ENCODE results near the gene CCDC177. TPM values are rescaled to one million over a fixed set of nuclear protein-coding genes. Genes with fewer than 3 reads are reported as not detected.

The CCDC177 gene
- total RNA-seq, 2 experiments from 2014 or later, result not detected

GRCh38 chr14:69587389-69587788, 12.7 kb upstream of the CCDC177 start:
- ChIA-PET CTCF (ENCODE audit: unreplicated experiment) (no interaction called here), POLR2A (no interaction called here)
- no peak overlapping the region for H3K27ac ChIP-seq (ENCODE audit: low read depth, low read length, poor library complexity, severe bottlenecking)
- TF ChIP-seq EZH2phosphoT487 (IDR thresholded peaks at IDR 0.05; ENCODE audit: borderline replicate concordance, low read depth, low read length) (no peak), CTCF (conservative IDR thresholded peaks at IDR 0.05; ENCODE audit: low read length) (no peak)
- no peaks in the 10 kb centered on the region for H4K20me1 ChIP-seq (ENCODE audit: insufficient read depth, low read length)
- H3K36me3 ChIP-seq (ENCODE audit: insufficient read depth, low read length), result no peaks in the 10 kb centered on the region
- intact Hi-C loops (cut with micrococcal nuclease; ENCODE audit: unreplicated experiment), result loop anchor here (10.0 kb wide), 2 partner anchors 227 to 427 kb away; no protein-coding TSS in a partner anchor
- no peak overlapping the region for H2AFZ ChIP-seq (ENCODE audit: low read length)
- BruUV-seq (replicated peaks), result no TSS peak
- H3K4me2 ChIP-seq (ENCODE audit: low read length), result no peak overlapping the region
- H3K9me3 ChIP-seq (ENCODE audit: low read length), result no peaks in the 10 kb centered on the region
- no peak for DNase-seq (ENCODE audit: low spot score)
- H3K4me1 ChIP-seq (ENCODE audit: insufficient read depth, low read length, poor library complexity, severe bottlenecking), result no peaks in the 10 kb centered on the region
- H3K79me2 ChIP-seq (ENCODE audit: insufficient read depth, low read depth, low read length), result no peaks in the 10 kb centered on the region
- no peaks in the 10 kb centered on the region for H3K9me2 ChIP-seq (ENCODE audit: insufficient read depth, low read length)
- H3K4me3 ChIP-seq (ENCODE audit: low read depth, low read length, poor library complexity, severe bottlenecking), result no peak overlapping the region

DNA sequence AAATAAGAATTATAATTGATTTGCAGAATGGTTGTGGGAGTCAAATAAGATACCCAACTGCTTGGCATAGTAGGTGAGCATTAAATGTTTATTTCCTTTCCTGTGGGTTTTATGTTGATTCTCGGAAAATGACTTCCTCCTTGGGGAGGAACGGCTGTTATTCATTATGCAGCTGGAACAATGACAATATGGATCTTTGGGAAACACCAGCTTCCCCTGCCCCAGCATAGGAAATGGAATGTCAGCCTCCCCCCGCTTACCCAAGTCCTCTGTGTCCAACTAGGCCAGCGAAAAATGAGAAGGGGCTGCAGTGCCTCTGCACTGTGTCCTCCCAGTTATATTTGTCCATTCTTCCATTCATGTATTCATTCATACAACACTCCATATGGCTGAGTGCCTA, 11.7 kb upstream of the CCDC177 start:
- Histone ChIP-seq H3K4me2 (ENCODE audit: low read length) (no peak overlapping the region), H3K27ac (ENCODE audit: low read depth, low read length, poor library complexity, severe bottlenecking) (no peak overlapping the region), H3K9me3 (ENCODE audit: low read length) (no peaks in the 10 kb centered on the region), H4K20me1 (ENCODE audit: insufficient read depth, low read length) (no peaks in the 10 kb centered on the region), H3K36me3 (ENCODE audit: insufficient read depth, low read length) (no peaks in the 10 kb centered on the region), H3K4me3 (ENCODE audit: low read depth, low read length, poor library complexity, severe bottlenecking) (no peak overlapping the region), H3K9me2 (ENCODE audit: insufficient read depth, low read length) (no peaks in the 10 kb centered on the region), H3K4me1 (ENCODE audit: insufficient read depth, low read length, poor library complexity, severe bottlenecking) (peaks cover under 1% of the 10 kb centered on the region), H3K79me2 (ENCODE audit: insufficient read depth, low read depth, low read length) (no peaks in the 10 kb centered on the region), H2AFZ (ENCODE audit: low read length) (no peak overlapping the region)
- DNase-seq (ENCODE audit: low spot score), result no peak
- BruUV-seq (replicated peaks), result no TSS peak
- ChIA-PET POLR2A (no interaction called here), CTCF (ENCODE audit: unreplicated experiment) (interaction anchor here (1.0 kb wide), 1 partner anchor 141 kb away, joined by 3 read pairs; no protein-coding TSS in a partner anchor)
- intact Hi-C loops (cut with micrococcal nuclease; ENCODE audit: unreplicated experiment), result loop anchor here (10.0 kb wide), 2 partner anchors 228 to 428 kb away; no protein-coding TSS in a partner anchor
- TF ChIP-seq EZH2phosphoT487 (IDR thresholded peaks at IDR 0.05; ENCODE audit: borderline replicate concordance, low read depth, low read length) (no peak), CTCF (conservative IDR thresholded peaks at IDR 0.05; ENCODE audit: low read length) (no peak)

DNA sequence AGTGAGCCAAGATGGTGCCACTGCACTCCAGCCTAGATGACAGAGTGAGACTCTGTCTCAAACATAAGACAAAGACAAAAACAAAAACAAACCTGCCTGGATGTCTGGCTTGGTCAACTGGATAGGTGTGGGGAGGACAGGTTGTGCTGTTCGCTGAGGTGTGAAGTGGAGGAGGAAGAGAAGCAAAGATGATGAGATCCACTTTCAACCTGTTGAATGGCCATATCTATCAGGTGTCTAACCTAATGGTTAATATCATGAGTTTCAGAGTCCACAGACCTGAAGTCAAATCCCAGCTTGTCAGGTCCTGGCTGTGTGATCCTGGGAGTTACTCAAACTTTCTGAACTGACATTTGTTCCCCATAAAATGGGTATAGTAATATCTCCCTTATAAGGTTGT, 9.7 kb upstream of the CCDC177 start:
- H3K9me2 ChIP-seq (ENCODE audit: insufficient read depth, low read length), result no peaks in the 10 kb centered on the region
- H3K27ac ChIP-seq (ENCODE audit: low read depth, low read length, poor library complexity, severe bottlenecking), result no peak overlapping the region
- no peak for DNase-seq (ENCODE audit: low spot score)
- no peaks in the 10 kb centered on the region for H3K36me3 ChIP-seq (ENCODE audit: insufficient read depth, low read length)
- ChIA-PET POLR2A (no interaction called here), CTCF (ENCODE audit: unreplicated experiment) (interaction anchor here (0.6 kb wide), 1 partner anchor 121 kb away, joined by 3 read pairs; no protein-coding TSS in a partner anchor)
- H3K4me1 ChIP-seq (ENCODE audit: insufficient read depth, low read length, poor library complexity, severe bottlenecking), result peaks cover 7% of the 10 kb centered on the region
- H3K79me2 ChIP-seq (ENCODE audit: insufficient read depth, low read depth, low read length), result no peaks in the 10 kb centered on the region
- no TSS peak for BruUV-seq (replicated peaks)
- no peak overlapping the region for H3K4me2 ChIP-seq (ENCODE audit: low read length)
- no peak overlapping the region for H3K4me3 ChIP-seq (ENCODE audit: low read depth, low read length, poor library complexity, severe bottlenecking)
- TF ChIP-seq EZH2phosphoT487 (IDR thresholded peaks at IDR 0.05; ENCODE audit: borderline replicate concordance, low read depth, low read length) (no peak), CTCF (conservative IDR thresholded peaks at IDR 0.05; ENCODE audit: low read length) (no peak)
- H2AFZ ChIP-seq (ENCODE audit: low read length), result no peak overlapping the region
- intact Hi-C loops (cut with micrococcal nuclease; ENCODE audit: unreplicated experiment), result loop anchor here (10.0 kb wide), 2 partner anchors 230 to 430 kb away; no protein-coding TSS in a partner anchor
- no peaks in the 10 kb centered on the region for H4K20me1 ChIP-seq (ENCODE audit: insufficient read depth, low read length)
- no peaks in the 10 kb centered on the region for H3K9me3 ChIP-seq (ENCODE audit: low read length)
